Activated CD8-positive, alpha-beta memory T cell treated with anti-CD3 and anti-CD28 coated beads for 1 hour (primary cell): Measurements from ENCODE around the gene RAI14.
"Not testable (repeated sequence)": the region's sequence is repeated elsewhere in the genome, so short reads cannot be mapped to it uniquely, and the experiment has no call there.

Experiments
- DNase-seq, 2 donors: peaks; one replicate each; pipeline ENCODE4 v3.0.0-alpha.2; 2020; ENCODE audit warnings: low read depth in 1 of 2; ENCODE audit errors: extremely low read depth in 1 of 2

Gene RAI14

GRCh38 chr5:34758514-34758913 lies 102.4 kb downstream of the RAI14 start:
- no peak for DNase-seq

DNA sequence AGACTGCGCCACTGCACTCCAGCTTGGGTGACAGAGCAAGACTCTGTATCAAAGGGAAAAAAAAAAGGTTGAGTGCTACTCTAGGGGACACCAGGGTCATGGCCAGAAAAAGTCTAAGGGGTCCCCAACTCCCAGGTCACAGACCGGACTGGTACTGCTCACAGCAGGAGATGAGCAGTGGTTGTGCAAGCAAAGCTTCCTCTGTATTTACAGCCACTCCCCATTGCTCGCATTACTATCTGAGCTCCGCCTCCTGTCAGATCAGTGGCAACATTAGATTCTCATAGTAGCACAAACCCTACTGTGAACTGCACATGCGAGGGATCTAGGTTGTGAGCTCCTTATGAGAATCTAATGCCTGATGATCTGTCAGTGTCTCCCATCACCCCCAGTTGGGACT lies 103.1 kb downstream of the RAI14 start:
- DNase-seq: not testable (repeated sequence)

GRCh38 chr5:34765662-34766061 lies 109.5 kb downstream of the RAI14 start:
- no peak for DNase-seq

- no peak for DNase-seq
Observed at GRCh38 chr5:34767180-34767579, 111.1 kb downstream of the RAI14 start.

DNA sequence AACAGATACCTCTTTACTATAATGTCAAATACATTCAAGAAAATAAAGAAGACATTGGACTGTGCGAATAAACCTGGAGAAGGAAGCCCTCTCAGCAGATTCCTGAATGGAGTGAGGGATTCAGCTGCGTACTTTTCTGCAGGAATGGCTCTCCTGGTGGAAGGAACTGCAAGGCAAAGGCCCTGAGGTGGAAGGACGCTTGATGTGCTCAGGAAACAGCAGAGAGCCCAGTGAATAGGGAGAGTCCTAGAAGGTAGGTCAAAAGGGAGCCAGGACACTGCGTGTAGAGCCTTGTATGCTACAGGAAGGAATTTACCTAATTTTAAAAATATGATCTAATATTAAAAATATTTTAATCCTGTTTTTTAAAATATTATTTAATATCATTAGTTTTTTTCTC lies 114.4 kb downstream of the RAI14 start:
- no peak for DNase-seq

DNA sequence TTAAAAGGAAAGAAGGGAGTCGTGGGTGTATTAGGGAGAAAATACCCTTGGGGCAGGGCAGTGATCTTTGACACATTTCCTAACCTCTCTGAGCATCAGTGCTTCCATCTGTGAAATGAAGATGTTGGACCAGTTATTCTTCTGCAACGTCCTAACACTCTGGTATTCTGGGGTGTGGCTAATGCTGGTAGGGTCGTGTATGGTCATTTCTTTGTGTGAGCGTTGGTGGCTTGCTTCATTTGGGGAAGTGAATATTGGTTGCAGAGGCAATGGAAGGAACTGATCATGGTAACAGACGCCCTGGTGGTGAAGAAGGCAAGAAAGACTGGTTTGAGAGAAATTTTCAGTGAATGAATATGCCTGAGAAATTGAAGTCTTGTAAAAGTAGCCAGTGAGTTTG lies 114.9 kb downstream of the RAI14 start:
- no peak for DNase-seq

DNA sequence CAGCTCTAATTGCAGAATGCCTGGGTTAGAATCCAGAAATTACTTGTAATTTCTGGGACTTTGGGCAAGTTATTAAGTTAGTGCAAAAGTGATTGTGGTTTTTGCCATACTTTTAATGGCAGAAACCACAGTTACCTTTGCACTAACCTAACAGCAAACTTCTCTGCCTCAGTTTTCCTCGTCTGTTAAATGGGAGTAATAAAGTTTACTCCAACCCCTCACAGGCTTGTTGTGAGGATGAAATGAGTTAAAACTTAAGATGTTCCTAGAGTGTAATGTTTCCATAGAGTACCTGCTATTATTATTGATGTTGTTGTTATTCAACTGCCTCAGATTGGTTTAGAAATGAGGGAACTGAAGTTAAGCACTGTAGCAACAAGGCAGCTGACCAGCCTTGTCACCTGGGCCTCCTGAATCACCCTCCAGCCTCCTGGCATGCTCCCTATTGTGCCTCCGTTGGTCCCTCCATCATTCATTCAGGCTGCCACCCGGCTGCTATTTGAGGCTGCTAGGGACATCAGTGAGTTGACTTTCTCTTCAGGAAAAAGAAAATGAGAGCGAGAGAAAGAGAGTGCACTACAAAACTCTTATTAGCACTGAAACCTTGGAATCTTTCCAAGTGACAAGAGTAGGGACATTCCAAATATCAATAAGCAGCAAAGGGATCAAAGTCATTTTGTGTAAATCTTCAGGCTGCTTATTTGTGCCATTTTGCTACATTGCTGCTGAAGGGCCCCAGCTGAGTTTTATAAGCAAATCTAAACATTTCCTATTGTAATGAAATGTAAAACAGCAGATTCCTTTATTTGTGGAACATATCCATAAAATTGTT lies 116.4 kb downstream of the RAI14 start:
- no peak for DNase-seq

DNA sequence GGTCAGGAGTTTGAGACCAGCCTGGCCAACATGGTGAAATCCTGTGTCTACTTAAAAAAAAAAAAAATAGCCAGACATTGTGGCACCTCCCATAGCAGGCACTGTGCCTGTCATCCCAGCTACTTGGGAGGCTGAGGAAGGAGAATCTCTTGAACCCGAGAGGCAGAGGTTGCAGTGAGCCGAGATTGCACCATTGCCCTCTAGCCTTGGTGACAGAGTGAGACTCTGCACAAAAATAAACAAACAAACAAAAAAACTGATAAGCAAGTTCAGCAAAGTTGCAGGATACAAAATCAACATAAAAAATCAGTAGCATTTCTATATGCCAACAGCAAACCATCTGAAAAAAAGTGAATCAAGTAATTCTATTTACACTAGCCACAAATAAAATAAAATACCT lies 118.0 kb downstream of the RAI14 start:
- no peak for DNase-seq

- not testable (repeated sequence) for DNase-seq
Observed at GRCh38 chr5:34774678-34775077, 118.5 kb downstream of the RAI14 start.

GRCh38 chr5:34775886-34776285 lies 119.8 kb downstream of the RAI14 start:
- DNase-seq: no peak

GRCh38 chr5:34778091-34778850 lies 122.1 kb downstream of the RAI14 start:
- DNase-seq: no peak

DNA sequence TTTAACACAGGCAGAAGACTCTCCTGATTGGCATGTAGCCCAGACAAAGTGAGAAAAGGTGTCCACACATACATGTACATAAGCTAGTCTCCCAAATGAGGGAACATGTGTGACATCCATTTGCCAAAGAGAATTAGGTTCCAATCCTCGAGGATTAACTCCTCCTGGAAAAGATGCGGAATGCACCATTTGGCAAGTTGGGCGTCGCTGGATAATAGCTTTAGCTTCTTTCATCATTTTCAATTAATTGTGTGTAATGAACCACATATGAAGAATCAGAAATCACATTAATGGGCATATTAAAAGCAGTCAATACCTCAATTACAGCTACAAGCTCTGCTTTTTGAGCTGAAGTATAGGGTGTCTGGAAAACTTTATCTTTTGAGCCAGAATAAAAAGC lies 127.8 kb downstream of the RAI14 start:
- DNase-seq: not testable (repeated sequence)

DNA sequence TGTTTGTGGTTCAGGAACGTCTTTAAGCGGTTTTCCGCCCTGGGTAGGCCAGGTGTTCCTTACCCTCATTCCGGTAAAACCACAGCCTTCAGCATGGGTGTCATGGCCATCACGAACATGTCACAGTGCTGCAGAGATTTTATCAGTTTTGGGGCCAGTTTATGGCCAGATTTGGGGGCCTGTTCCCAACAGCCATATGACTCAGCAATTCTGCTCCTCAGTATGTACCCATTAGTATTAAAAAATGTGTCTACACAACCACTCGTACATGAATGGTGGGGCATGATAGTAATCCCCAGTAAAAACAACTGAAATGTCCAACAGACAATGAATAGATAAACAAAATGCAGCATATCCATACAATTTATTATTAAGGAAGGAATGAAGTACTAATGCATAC lies 130.9 kb downstream of the RAI14 start:
- DNase-seq: no peak

DNA sequence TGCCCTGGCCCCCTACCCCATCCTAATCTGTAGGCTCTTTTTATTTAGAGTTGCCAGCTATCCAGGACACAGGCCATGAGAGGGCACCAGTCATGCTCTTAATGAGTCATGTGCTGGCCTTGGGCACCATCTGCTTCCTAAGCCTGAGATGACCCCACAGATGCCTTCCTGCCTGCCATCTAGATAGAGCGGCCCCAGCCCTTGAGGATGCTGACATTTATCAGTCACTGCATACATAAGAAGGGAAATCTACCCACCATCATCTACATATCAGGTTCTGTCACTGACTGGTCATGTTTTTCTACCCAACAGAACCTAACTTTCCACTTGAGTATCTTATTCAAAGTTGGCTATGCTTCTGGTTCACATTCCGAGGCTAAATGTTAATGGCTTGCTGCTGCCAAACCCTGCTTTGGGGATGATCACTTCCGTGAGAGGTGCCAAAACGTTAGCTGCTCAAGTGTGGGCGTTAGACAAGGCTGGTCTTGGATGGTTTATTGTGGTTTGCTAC lies 132.9 kb downstream of the RAI14 start:
- no peak for DNase-seq

GRCh38 chr5:34789639-34790038 lies 133.5 kb downstream of the RAI14 start:
- no peak for DNase-seq

DNA sequence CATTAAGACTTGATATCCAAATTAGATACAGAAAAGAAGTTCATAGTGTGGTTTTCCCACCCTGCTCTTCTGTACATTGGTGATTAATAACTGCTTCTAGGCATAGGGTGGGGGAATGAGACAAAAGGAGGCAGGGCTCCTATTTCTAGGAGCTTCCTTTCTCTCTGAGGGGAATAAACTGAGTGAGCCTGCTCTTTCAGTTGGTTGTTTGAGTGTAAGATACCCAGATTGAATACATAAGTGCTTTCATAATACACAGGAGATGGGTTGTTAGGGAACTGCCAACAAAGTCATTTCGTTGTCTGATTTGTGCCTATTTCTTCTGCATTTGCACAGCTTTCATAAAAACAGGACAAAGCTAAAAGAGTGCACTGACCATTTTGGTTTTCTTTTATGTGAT lies 133.9 kb downstream of the RAI14 start:
- no peak for DNase-seq

DNA sequence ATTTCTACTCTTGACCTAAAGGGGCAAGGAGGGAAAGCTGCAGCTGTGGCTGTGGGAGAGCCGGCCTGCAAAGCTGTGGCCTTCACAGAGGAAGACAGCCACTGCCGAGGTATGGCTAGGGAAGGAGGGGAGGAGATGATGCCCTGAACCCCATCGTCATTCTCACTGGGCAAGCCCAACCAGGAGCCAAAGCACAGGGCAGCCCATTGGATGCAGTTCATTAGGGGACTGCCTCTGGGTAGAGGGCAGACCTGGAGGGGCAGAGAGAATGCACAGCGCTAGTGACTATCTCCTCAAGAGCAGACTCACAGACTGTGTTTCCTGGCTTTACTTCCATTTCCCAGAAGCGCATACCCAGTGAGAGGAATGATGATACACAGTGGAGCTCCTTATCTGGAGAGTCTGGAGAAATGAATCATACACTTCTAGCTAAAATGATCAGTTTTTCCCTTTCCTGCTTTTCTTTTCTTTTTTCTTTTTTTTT lies 135.7 kb downstream of the RAI14 start:
- no peak for DNase-seq

DNA sequence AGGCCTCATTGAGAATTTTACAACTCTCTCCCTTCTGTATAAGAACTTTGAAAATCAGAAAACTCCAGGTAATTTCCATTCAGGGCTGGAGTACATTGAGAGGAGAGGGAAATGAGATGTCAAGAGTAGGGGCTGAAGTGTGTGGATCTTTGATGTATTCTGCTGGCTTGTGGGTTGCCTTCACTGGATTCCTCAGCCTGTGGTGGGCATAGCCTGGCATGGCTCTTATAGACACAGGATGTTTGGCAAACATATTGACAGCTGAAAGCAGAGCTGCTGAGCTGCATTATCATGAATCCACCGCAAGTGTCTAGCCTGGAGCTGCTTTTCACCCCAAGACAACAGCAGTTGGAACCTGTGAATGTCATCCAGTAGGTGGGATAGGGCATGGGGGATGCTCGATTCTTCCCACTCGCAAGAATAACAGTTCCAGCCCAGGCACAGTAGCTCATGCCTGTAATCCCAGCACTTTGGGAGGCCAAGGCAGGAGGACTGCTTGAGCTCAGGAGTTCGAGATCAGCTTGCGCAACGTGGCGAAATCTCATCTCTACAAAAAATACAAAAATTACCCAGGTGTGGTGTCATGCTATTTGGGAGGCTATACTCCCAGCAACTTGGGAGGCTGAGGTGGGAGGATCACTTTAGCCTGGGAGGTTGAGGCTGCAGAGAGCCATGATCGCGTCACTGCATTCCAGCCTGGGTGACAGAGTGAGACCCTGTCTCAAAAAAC lies 146.9 kb downstream of the RAI14 start:
- no peak for DNase-seq

DNA sequence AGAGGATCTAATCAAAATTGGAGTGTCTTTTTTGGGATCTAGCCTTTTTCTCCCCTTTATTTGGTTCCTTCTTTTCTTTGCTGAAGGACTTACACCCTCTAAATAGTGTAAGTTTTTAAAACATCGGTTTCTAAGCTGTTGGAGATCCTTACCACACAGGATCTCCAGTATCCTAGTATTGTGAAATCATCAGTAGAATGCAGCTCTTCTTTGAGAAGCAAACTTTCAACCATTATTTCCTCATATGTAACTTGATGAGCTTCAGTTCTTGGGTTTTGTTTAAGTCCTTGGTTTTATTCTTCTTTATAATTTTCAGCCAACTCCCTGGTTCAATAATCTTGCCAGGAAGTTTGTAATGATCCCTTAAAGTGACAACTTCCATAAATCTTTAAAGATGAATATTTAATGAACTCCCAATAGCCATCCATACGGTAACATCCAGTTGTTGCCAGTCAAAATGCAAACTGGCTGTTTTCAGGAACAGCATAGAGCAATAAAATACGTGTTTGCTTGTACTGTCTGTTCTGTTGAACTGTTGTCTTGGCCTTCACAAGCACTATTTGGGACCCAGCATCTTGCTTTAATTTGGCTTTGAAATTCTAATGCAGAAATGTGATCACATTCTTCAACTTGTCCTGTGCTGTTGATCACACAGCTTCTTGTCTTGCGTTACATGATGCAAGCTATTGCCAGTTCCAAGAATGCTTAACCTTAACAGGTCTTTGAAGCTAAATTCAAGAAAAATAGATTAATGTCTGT lies 148.0 kb downstream of the RAI14 start:
- no peak for DNase-seq

DNA sequence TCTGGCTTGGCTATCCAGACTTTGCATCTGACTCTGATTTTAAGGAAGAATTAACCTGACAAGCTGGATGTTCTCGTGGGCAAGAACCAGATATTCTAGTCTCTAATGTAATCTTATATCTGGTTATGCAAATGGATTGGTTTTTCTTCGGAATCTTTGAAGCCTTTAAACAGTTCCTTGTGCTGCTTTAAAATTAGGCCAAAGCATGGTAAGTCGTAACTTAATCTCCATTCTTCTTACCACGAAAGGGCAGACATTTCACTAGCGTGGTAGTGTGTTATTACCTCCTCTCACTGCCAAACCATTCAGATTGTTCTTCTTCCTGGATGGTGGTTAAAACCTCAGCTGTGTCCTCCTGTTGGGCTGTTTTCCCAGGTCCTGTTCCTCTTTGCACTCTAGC lies 148.8 kb downstream of the RAI14 start:
- no peak for DNase-seq

- DNase-seq: no peak
Observed at GRCh38 chr5:34806532-34806931, 150.4 kb downstream of the RAI14 start.
